Stimulated activated naive CD8-positive, alpha-beta T cell treated with anti-CD3 and anti-CD28 coated beads, Interleukin-15, amount 100 ng/mL, for 72 hours (primary cell): ENCODE measurements around the gene C16orf90.
"Not testable (repeated sequence)": the region's sequence is repeated elsewhere in the genome, so short reads cannot be mapped to it uniquely, and the experiment has no call there.

Experiments used
- ATAC-seq: fragments of 150-1000 bp; cut with Tn5 transposase; 2 replicates; pipeline ENCODE4 v1.10.0; 2021; ENCODE audit warnings: mild to moderate bottlenecking, moderate library complexity
- DNase-seq, 2 donors: peaks; one replicate each; pipeline ENCODE4 v3.0.0; 2021 to 2022
- H3K27ac Mint-ChIP-seq, 2 donors: one replicate each; pipeline ENCODE4 v1.8.0; 2022; ENCODE audit warnings: mild to moderate bottlenecking in 2 of 2, mixed read lengths in 2 of 2, moderate library complexity in 2 of 2
- H3K27me3 Mint-ChIP-seq: one replicate; pipeline ENCODE4 v1.8.0; 2022; ENCODE audit warnings: mixed read lengths
- H3K4me1 Mint-ChIP-seq: one replicate; pipeline ENCODE4 v1.8.0; 2022; ENCODE audit warnings: mild to moderate bottlenecking, mixed read lengths
- H3K4me3 Mint-ChIP-seq, 2 donors: one replicate each; pipeline ENCODE4 v1.8.0; 2022; ENCODE audit warnings: mild to moderate bottlenecking in 2 of 2, mixed read lengths in 2 of 2, moderate library complexity in 1 of 2
- H3K9me3 Mint-ChIP-seq, 2 donors: one replicate each; pipeline ENCODE4 v1.8.0; 2022; ENCODE audit warnings: mixed read lengths in 2 of 2

Gene C16orf90, protein sequence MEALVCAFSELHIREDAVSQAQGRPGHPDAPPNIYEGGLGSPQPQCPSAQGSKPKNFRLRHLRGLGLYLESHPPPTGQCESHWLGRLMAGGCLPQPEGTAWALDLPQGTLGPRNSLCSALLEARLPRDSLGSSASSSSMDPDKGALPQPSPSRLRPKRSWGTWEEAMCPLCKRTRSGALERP

DNA sequence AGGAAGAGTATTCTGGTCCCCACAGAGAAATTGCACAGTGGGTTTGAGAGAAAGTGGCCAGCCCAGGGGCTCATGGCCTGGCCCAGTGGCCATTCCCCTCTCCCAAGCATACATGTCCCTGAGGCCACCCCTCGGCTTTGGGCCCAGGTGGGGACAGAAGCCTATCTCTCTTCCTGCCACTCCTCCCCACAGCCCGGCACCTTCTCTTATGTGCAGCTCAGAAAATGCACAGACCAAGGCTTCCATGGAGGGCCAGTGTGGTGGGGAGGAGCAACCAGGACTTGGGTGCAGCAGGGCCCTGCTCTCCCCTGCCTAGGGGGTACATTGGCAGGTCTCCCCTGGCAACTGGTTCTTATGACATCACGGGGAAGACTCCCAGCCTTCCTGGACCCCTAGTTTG lies at the start of gene C16orf90:
C16orf90 (minus strand) TSS at position 314 of the 400 bp plus-strand sequence; CDS start at position 246, 68 bp downstream.
- H3K27ac Mint-ChIP-seq: peak within 1 kb of the TSS in 1 of 2 donors; percentile 27
- ATAC-seq (no peak), DNase-seq (no peak)
- H3K4me3 Mint-ChIP-seq: no peak within 1 kb of the TSS
- no peaks in the 10 kb centered on the region for H3K9me3 Mint-ChIP-seq
- H3K4me1 Mint-ChIP-seq: peaks cover 21% of the 10 kb centered on the region
- no peaks in the 10 kb centered on the region for H3K27me3 Mint-ChIP-seq

DNA sequence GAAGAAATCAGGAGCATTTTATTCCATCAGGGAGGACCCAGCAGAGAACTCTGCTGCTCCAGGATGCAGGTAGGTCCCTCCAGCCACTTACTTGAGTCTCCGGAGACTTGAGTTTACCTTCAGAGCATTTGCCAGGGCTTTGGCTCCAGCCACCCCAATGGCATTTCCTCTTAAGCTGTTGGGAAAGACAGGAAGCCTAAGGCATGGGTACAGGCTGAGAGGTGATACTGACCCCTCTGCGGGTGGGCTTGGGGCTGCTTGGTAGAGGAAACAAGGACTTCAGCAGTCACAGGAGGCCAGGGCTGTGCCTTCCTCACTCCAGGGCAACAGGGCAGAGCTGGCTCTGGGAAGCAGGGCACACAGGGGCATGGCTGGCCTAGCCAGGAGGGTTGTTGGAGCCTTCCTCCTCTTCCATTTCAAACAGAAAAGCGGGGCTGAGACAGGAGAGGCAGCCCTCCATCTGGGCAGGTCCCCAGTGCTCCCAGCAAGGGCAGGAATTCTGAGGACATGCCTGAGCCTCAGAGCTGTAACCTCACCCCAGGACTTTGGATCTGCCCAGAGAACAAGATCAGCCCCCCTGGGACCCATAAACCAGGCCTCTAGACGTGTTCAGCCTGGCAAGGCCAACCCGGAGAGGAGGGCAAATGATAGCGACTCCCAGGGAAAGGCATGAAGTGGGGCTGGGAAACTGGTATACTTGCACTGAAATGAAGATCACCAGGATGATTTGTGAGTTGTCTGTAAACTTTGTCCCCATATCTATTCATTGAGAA lies 47.5 kb upstream of the C16orf90 start:
- Mint-ChIP-seq H3K4me1 (no peaks in the 10 kb centered on the region), H3K27me3 (no peaks in the 10 kb centered on the region), H3K9me3 (no peaks in the 10 kb centered on the region), H3K4me3 (no peak overlapping the region), H3K27ac (peak overlapping the region in 1 of 2 donors; percentile 43)
- ATAC-seq: no peak
- DNase-seq: no peak

DNA sequence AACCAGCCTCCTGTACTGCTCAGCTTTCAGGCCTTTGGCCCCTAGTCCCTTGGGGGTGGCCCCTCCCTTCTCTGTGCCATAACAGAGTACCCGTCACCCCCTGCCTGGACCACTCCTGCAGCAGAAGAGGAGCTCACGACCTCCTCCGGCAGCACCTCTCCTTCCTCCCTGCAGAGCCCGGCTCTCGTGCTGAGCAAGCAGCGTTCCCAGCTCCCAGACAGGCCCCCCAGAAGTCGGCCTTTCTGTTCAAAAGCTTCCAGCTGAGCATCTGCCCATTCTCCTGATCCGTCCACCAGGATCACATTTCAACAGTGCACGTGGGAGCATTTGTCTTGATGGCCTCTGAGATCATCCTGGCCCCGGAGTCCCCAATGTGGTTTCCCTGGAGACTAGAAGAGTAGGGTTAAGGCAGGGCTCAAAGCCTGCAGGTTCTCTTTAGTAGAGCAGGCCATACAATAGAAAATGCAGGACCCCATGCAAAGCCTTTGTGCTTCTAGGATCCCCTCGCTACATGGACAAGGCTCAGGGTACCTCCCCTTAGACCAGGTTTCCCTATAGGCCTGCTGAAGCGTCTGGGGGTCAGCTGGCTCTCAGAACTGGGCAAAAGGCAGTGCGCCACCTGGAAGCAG lies 46.4 kb upstream of the C16orf90 start:
- H3K27ac Mint-ChIP-seq: peak overlapping the region in 1 of 2 donors; percentile 63
- DNase-seq: no peak
- H3K27me3 Mint-ChIP-seq: no peaks in the 10 kb centered on the region
- ATAC-seq: no peak
- no peaks in the 10 kb centered on the region for H3K4me1 Mint-ChIP-seq
- H3K4me3 Mint-ChIP-seq: no peak overlapping the region
- H3K9me3 Mint-ChIP-seq: no peaks in the 10 kb centered on the region

DNA sequence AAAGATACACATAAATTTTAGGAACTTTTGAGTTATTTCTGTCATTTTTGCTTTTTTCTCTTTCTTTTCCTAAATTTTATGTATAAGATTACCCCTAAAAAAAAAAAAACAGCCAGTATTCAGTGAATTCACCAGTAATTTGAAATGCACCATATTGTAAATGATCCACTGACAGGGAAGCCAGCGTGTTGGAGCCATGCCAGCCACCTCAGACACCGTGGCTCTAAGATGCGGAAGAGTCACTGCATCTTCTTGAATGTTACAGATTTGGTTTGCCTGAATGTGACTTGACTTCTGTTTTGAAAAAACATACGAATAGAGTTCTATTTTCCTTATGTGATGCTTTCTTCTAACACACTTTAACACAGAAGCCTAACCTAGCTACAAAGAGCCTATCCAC lies 42.9 kb upstream of the C16orf90 start:
- no peaks in the 10 kb centered on the region for H3K9me3 Mint-ChIP-seq
- H3K27ac Mint-ChIP-seq: peak overlapping the region in 1 of 2 donors; percentile 87
- DNase-seq (no peak), ATAC-seq (no peak)
- no peak overlapping the region for H3K4me3 Mint-ChIP-seq
- H3K27me3 Mint-ChIP-seq: no peaks in the 10 kb centered on the region
- peaks cover 6% of the 10 kb centered on the region for H3K4me1 Mint-ChIP-seq

DNA sequence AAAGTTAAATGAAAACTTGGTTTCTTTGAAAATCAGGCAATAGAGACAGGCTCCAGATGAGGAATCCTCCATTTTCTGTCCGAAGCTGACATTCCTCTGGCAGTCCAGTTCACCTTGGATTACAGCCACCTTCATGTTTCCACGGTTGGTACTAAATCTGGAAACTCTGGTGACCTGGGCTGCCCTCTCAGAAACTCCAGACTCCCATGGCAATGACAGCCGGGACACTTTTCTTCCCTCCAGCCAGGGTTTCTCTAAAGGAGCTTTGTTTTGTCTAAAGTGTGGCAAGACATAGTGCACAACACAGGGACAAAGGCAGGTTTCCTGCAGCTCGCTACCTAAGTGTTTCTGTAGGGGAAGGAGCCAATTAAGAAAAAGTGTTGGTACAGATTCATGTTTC lies 41.6 kb upstream of the C16orf90 start:
- Mint-ChIP-seq H3K27ac (no peak overlapping the region), H3K4me3 (no peak overlapping the region), H3K4me1 (peaks cover 6% of the 10 kb centered on the region), H3K9me3 (no peaks in the 10 kb centered on the region), H3K27me3 (no peaks in the 10 kb centered on the region)
- no peak for DNase-seq
- no peak for ATAC-seq

DNA sequence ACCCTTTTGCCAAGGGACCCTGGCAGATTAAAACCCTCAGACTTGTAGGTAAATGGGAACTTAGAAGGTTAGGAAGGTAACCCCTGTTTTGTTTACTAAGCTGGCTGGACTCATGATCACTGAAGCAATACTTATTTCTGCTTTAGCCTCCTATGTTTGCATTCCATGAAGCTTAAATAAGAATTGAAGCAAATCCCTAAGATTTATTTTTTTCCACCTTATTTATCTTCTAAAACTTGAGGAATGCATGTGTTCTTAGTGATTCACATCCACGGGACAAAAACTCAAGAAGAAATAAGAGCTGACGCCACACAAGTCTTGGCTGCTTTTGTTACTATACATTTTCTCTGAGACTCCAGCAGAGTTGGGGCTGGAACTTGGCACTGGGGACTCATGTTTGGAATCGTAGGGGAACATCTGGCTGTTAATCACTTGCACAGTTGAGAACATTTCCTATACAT lies 41.0 kb upstream of the C16orf90 start:
- no peak overlapping the region for H3K27ac Mint-ChIP-seq

DNA sequence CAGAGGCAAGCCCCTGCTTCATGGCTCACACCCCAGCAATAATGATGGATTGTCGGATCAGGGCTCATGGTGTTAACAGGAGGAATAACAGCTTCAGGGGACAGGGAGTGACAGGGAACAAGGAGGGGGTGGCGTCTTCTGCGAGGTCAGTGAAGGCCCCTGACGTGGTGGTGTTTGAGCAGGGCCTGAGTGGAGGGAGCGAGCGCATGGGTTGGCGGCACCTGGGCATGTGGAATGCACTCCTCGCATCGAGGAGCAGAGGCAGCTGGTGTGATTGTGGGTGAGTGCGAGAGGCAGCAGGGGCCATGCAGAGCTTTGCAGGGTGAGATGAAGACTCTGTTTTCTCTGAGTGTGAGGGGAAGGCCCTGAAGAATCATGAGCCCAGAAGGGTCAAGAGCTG lies 38.8 kb upstream of the C16orf90 start:
- H3K27ac Mint-ChIP-seq: no peak overlapping the region

More for the DNA sequence above, 41.0 kb upstream of the C16orf90 start:
- Mint-ChIP-seq H3K9me3 (no peaks in the 10 kb centered on the region), H3K27me3 (no peaks in the 10 kb centered on the region), H3K4me1 (peaks cover 6% of the 10 kb centered on the region), H3K4me3 (no peak overlapping the region)
- no peak for DNase-seq
- ATAC-seq: no peak

DNA sequence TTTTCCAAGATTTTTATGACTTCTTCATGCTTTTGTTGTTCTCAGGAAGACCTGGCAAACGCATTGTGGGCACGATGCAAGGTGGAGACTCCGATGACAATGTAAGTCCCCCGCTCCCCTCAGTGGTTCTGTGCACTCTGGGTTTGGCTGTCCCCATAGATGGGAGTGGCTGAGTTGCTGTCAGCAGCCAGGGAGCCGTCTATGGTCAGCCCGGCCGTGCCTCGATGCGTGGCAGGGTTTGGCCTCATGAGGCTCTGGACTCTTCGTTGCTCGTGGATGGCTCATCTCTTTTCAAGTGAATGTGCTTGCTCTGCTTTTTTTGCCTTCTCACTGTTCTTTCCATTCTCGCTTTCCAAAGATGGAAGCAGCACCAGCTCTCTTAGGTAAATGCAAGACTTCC lies 37.5 kb upstream of the C16orf90 start:
- Mint-ChIP-seq H3K27ac (peak overlapping the region in 1 of 2 donors; percentile 91), H3K4me1 (peaks cover 13% of the 10 kb centered on the region), H3K9me3 (no peaks in the 10 kb centered on the region), H3K4me3 (no peak overlapping the region), H3K27me3 (no peaks in the 10 kb centered on the region)
- no peak for DNase-seq
- ATAC-seq: no peak

More for the DNA sequence above, 38.8 kb upstream of the C16orf90 start:
- Mint-ChIP-seq H3K9me3 (no peaks in the 10 kb centered on the region), H3K27me3 (no peaks in the 10 kb centered on the region), H3K4me3 (no peak overlapping the region), H3K4me1 (peaks cover 6% of the 10 kb centered on the region)
- peak; percentile 12 for ATAC-seq
- no peak for DNase-seq

DNA sequence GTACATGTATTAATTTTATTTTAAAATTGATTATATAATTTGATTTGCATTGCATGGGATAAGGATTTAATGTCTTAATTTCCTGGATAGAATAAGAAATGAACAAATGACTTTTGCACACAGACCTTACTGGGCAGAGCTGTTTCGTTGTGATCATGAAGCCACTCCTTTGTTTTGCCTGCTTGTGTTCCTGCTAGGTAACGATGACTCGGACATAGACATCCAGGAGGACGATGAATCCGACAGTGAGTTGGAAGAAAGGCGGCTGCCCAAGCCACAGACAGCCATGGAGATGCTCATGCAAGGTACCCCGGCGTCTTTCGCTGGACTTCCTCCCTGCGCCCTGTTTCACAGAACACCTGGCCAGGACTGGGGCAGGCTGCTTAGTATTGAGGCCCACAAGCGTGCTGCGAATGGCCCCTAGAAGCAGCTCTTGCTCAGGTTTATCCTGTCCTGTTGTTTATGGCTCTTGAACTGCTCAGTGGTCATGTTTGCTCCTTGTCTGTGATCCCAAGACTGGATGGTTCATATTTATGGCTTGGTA lies 35.2 kb upstream of the C16orf90 start:
- no peaks in the 10 kb centered on the region for H3K27me3 Mint-ChIP-seq
- DNase-seq (no peak), ATAC-seq (no peak)
- no peak overlapping the region for H3K27ac Mint-ChIP-seq
- H3K4me3 Mint-ChIP-seq: no peak overlapping the region
- H3K4me1 Mint-ChIP-seq: peaks cover 19% of the 10 kb centered on the region
- no peaks in the 10 kb centered on the region for H3K9me3 Mint-ChIP-seq

DNA sequence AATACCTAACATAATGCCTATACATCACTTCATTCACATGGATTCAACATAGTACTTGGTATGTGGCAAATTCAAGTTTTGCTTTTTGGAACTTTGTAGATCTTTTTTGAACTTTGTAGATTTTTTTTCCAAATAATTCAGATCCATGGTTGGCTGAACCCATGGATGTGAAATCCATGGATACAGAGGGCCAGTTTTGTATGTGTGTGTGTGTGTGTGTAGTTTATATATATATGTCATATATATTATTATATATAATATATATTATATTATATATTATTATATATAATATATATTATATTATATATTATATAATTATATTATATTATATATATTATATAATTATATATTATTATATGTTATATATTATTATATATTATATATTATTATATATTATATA lies 33.9 kb upstream of the C16orf90 start:
- ATAC-seq (no peak), DNase-seq (no peak)
- Mint-ChIP-seq H3K9me3 (no peaks in the 10 kb centered on the region), H3K27me3 (no peaks in the 10 kb centered on the region), H3K4me1 (peaks cover 18% of the 10 kb centered on the region), H3K4me3 (no peak overlapping the region), H3K27ac (no peak overlapping the region)

DNA sequence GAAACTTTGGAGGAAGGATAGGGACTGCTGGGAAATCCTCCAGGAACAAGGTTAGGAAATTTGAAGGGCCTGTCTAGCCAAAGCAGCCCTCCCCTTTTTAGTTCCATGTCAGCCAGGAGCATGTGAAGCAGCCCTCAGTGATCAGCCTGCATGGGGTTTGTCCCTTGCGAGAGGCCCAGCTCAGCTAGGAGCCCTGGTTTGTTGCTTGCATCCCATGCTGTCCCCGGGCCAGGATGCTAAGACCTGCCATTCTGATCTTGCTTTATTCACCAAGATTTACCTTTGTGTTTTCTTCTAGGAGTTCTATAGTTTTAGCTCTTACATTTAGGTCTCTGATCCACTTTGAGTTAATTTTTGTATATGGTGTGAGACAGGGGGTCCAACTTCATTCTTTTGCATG lies 33.1 kb upstream of the C16orf90 start:
- H3K4me1 Mint-ChIP-seq: peaks cover 13% of the 10 kb centered on the region
- ATAC-seq (no peak), DNase-seq (no peak)
- H3K4me3 Mint-ChIP-seq: no peak overlapping the region
- H3K27ac Mint-ChIP-seq: no peak overlapping the region
- no peaks in the 10 kb centered on the region for H3K9me3 Mint-ChIP-seq
- H3K27me3 Mint-ChIP-seq: no peaks in the 10 kb centered on the region

DNA sequence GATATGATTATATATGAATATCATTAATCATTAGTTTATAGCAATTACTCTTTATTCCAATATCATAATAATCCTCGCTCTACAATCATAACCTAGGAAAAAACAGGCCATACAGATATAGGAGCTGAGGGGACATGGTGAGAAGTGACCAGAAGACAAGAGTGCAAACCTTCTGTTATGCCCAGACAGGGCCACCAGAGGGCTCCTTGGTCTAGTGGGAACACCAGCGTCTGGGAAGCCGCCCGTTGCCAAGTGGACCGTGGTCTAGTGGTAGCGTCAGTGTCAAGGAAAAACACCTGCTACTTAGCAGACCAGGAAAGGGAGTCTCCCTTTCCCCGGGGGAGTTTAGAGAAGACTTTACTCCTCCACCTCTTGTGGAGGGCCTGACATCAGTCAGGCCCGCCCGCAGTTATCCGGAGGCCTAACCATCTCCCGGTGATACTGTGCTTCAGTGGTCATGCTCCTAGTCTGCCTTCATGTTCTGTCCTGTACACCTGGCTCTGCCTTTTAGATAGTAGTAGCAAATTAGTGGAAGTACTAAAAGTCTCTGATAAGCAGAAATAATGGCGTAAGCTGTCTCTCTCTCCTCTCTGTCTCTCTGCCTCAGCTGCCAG lies 32.0 kb upstream of the C16orf90 start:
- not testable (repeated sequence) for H3K9me3 Mint-ChIP-seq, H3K27me3 Mint-ChIP-seq, ATAC-seq, H3K27ac Mint-ChIP-seq, H3K4me3 Mint-ChIP-seq
- H3K4me1 Mint-ChIP-seq: peaks cover 13% of the 10 kb centered on the region
- DNase-seq: peak in 1 of 2 donors; percentile 53

DNA sequence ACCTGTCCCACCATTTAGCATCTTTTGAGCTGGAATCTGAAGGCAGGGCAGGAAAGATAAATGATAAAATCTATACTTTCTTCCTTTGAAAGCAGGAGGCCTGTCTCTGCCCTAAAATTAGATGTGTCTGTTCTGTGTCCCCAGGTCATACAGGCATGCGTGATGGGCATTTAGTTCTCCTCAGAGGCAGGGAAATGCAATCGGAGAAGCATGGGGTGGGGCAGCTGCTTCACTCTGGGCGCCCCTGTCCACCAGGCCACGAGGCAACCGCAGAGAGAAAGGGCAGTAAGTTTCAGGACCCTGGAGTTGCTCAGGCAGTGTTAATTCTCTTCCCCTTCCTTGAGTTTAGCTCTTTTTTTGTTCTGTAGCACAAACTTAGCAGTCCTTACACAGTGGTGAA lies 30.7 kb upstream of the C16orf90 start:
- H3K4me1 Mint-ChIP-seq: peaks cover 13% of the 10 kb centered on the region
- H3K27ac Mint-ChIP-seq: peak overlapping the region in 1 of 2 donors; percentile 55
- ATAC-seq (no peak), DNase-seq (no peak)
- H3K9me3 Mint-ChIP-seq: no peaks in the 10 kb centered on the region
- H3K27me3 Mint-ChIP-seq: no peaks in the 10 kb centered on the region
- H3K4me3 Mint-ChIP-seq: no peak overlapping the region

DNA sequence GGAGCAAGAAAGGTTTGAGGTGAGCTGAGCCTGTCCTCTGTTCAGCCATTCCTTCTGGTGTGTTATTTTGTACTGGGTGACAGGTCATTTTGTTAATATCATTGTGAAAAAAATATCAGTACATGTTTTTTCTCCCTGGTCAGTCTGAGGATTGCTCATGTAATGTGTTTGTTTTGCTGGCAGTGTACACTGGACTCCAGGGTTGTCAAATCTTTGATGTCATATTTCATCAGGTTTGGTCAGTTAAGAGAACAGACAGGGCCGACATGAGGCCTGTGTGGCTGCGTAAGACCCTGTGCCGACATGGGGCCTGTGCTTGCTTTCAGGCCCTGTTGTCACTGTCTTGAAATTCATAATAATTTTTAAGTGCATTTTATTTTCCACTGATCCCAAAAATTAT lies 28.0 kb upstream of the C16orf90 start:
- Mint-ChIP-seq H3K4me3 (no peak overlapping the region), H3K9me3 (no peaks in the 10 kb centered on the region), H3K4me1 (peaks cover 11% of the 10 kb centered on the region), H3K27ac (no peak overlapping the region), H3K27me3 (no peaks in the 10 kb centered on the region)
- DNase-seq: no peak
- no peak for ATAC-seq

DNA sequence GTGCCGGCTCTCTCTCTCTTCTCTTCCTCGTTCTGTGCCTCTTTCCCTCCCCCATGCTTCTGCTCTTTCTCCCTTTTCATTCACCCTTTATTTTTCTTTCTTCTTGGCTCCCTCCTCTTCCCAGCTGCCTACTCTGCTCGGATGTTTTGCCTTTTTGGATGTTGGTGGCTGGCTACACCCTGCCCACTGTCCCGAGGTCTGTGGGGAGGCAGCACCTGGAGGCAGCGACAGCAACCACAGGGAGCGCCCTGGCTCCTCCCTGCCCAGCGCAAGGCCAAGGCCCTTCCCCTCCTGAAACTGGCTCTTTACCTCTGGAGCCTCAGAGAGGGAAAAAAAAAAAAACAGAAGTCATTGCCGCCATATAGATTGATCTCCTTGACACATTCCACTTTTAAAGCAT lies 25.6 kb upstream of the C16orf90 start:
- no peaks in the 10 kb centered on the region for H3K9me3 Mint-ChIP-seq
- no peaks in the 10 kb centered on the region for H3K27me3 Mint-ChIP-seq
- no peak for ATAC-seq
- no peak for DNase-seq
- H3K4me1 Mint-ChIP-seq: peaks cover 6% of the 10 kb centered on the region
- no peak overlapping the region for H3K4me3 Mint-ChIP-seq
- peak overlapping the region in 1 of 2 donors; percentile 91 for H3K27ac Mint-ChIP-seq
